ENCODE measurements around the gene SUPT3H. TPM values are rescaled to one million over a fixed set of nuclear protein-coding genes. Genes with fewer than 3 reads are reported as not detected.
A peak's percentile ranks its signal among the peaks of the same experiment; 100 is the strongest.

The SUPT3H gene
- total RNA-seq = 4.9 TPM
- long read RNA-seq, partial matches to known transcripts = 0 of 3 reads
- long read RNA-seq, other reads (novel, unspliced or antisense) = 3 of 3 reads

DNA sequence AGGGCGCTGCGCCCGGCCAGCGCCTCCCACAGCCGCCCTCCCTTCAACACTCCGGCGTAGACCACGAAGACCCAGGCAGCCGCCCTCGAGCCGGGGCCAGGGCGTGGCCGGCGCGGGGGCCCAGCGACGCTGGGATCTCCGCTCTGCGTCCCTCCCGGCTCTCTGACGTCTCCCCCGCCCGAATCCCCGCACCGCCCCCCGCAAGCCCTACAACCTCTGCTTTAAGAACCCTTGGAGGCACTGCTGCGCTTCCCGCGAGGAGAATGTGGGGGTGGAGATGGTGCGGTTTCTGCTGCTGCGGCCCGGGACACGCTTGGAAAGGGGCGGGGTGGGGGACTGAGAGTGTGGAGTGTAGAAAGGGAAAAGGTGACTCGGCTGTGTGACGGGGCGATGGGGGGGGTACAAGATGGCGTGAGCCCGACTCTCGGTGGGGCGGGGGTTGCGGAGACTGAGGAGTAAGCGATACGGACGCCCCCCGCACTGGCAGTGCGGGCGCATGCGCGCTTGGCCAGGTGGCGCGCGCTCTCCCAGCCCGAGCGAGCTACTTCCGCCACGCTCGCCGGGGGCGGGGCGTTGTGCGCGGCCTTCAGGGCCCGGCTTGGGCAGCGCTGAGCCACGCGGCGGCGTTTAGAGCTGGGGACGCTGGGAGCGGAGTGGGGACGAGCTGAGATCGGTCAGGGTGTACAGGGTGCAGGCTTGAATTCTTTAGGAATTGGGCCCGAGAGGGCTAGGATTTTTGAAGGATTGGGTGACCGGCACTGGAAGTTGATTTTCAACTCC lies at the start of gene SUPT3H:
SUPT3H (minus strand) TSS at position 381 of the 780 bp plus-strand sequence.
- TF ChIP-seq, protein P1, sequence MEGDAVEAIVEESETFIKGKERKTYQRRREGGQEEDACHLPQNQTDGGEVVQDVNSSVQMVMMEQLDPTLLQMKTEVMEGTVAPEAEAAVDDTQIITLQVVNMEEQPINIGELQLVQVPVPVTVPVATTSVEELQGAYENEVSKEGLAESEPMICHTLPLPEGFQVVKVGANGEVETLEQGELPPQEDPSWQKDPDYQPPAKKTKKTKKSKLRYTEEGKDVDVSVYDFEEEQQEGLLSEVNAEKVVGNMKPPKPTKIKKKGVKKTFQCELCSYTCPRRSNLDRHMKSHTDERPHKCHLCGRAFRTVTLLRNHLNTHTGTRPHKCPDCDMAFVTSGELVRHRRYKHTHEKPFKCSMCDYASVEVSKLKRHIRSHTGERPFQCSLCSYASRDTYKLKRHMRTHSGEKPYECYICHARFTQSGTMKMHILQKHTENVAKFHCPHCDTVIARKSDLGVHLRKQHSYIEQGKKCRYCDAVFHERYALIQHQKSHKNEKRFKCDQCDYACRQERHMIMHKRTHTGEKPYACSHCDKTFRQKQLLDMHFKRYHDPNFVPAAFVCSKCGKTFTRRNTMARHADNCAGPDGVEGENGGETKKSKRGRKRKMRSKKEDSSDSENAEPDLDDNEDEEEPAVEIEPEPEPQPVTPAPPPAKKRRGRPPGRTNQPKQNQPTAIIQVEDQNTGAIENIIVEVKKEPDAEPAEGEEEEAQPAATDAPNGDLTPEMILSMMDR (IDR thresholded peaks at IDR 0.05) = peak; percentile 23
- intact Hi-C loops (cut with DNase I) = no loop called here

DNA sequence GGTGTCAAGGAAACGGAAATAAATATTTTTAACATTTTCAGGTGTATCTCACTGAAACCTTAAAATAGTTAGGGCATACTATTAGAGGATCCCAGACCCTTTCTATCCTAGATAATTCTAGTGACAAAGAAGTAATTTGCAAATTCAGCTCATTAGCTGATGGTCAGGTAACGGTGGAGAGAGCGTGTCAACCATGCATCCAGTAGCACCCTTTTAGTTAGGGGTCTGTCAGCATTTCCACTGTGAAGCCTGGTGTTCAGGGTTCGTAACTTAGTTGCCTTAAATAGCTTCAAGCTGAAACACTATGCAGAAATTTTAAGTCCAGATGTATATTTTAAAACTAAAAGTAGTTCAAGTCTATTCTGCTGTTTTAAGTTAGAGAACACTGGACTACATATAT lies 48.5 kb upstream of the SUPT3H start:
- no peak overlapping the region for H3K27ac ChIP-seq
- no peak for DNase-seq
- no peak for ATAC-seq
- peaks cover 3% of the 10 kb centered on the region for H3K4me1 ChIP-seq
- H3K9me3 ChIP-seq = no peaks in the 10 kb centered on the region
- intact Hi-C loops (cut with DNase I) = no loop called here
- peaks cover 16% of the 10 kb centered on the region for H3K27me3 ChIP-seq
- H3K36me3 ChIP-seq = no peaks in the 10 kb centered on the region
- TF ChIP-seq, protein P1 (IDR thresholded peaks at IDR 0.05) = no peak
- H3K4me3 ChIP-seq = no peak overlapping the region

More for the DNA sequence above, at the start of gene SUPT3H:
- peak; percentile 96 for ATAC-seq
- Histone ChIP-seq H3K27me3 (no peaks in the 10 kb centered on the region), H3K9me3 (no peaks in the 10 kb centered on the region), H3K4me3 (peak within 1 kb of the TSS; percentile 82), H3K4me1 (peaks cover 15% of the 10 kb centered on the region), H3K27ac (peak within 1 kb of the TSS; percentile 96), H3K36me3 (no peaks in the 10 kb centered on the region)
- peak; percentile 97 for DNase-seq

DNA sequence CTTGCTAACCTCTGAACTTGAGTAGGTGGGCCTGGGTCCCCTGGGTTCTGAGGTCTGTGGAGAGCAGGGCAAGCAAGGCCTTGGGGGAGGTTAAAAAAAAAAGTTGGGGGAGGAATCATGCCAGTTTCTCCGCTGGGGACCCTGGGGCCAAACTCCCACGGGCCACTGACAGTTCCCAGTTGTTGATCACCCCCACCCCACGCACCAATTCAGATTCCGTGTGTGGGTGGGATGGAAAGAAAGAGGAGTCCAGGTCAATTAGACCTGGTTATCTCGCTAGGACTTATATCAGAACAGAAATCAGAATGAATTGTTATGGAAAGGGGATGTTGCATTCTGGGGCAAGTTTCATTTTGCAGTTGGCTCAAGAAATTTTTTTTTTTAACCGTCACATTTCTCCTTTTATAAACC lies 46.7 kb upstream of the SUPT3H start:
- DNase-seq = no peak
- Histone ChIP-seq H3K36me3 (no peaks in the 10 kb centered on the region), H3K4me1 (peaks cover 13% of the 10 kb centered on the region), H3K27me3 (peaks cover 34% of the 10 kb centered on the region), H3K9me3 (no peaks in the 10 kb centered on the region), H3K27ac (peak overlapping the region; percentile 74), H3K4me3 (peak overlapping the region; percentile 58)
- TF ChIP-seq, protein P1 (IDR thresholded peaks at IDR 0.05) = no peak
- ATAC-seq = no peak
- intact Hi-C loops (cut with DNase I) = no loop called here

DNA sequence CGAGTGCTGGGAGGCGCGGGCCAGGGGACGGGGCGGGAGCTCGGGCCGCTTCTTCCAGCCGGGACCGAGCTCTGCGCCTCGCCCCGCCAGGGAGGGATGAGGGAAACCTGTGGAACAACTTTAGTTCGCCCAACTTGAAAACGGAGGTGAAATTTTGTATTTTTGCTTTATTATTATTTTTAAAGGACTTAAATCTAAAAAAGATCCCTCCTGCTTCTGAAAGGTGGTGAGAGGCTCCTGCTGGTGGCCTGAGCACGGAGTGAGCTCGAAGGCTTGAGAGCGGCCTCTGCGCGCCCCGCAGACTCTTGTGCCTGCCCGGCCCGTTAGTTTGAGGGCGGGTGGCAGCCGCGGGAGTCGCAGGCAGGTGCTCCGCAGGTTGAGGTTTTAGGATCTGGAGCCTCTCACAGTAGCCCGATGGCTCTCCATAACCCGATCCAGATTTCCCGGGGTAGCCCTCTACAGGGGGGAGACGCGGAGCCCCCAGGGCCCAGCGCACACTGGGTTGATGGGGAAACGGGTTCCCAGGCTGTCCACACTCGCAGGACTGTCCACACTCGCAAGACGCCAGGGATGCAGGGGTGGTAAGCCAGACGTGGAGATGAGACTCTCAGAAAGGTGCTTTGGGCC lies 46.2 kb upstream of the SUPT3H start:
- intact Hi-C loops (cut with DNase I) = no loop called here
- peaks cover 39% of the 10 kb centered on the region for H3K27me3 ChIP-seq
- ATAC-seq (peak; percentile 38), DNase-seq (peak; percentile 70)
- no peaks in the 10 kb centered on the region for H3K36me3 ChIP-seq
- H3K4me1 ChIP-seq = peaks cover 15% of the 10 kb centered on the region
- H3K4me3 ChIP-seq = peak overlapping the region; percentile 58
- H3K27ac ChIP-seq = peak overlapping the region; percentile 74
- no peaks in the 10 kb centered on the region for H3K9me3 ChIP-seq
- TF ChIP-seq, protein P1 (IDR thresholded peaks at IDR 0.05) = no peak

DNA sequence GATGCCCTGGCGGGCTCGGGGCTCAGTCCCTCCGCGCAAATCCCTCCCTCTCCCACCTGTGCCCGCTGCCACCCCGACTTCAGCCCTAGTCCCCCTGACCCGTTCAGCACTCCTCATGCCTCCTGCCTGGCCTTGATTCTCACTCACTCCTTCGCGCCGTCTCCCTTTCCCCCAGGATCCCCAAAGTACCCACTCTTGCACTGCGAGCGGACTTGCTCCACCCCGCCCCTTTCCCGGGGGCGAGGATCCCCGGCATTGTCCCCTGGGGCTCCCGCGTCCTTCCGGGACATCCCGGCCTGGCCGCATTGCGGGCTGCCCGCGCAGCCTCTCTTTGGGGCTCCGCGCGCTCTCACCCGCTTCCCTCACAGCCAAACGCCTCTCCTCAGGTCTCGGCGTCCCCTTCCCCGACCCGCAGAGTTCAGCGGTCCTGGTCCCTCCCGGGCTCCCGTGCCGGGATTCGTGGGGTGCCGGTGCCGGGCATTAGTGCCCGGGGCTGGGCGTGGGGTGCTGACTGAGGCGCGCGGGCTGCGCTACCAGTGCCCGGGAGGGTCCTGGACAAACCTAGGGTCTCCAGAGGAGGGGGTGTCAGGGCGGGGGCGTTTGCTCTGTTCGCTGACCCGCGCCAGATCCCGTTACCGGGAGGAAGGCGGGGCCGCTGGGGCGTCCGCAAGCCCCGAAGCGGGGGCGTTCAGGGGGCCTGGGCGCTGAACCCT lies 45.5 kb upstream of the SUPT3H start:
- Histone ChIP-seq H3K36me3 (no peaks in the 10 kb centered on the region), H3K4me1 (peaks cover 15% of the 10 kb centered on the region), H3K9me3 (no peaks in the 10 kb centered on the region), H3K4me3 (peak overlapping the region; percentile 58), H3K27ac (peak overlapping the region; percentile 74), H3K27me3 (peaks cover 40% of the 10 kb centered on the region)
- DNase-seq (peak; percentile 72), ATAC-seq (peak; percentile 28)
- TF ChIP-seq, protein P1 (IDR thresholded peaks at IDR 0.05) = no peak
- intact Hi-C loops (cut with DNase I) = no loop called here
